ENCODE data around the gene KIF4A.
A peak's percentile ranks its signal among the peaks of the same experiment; 100 is the strongest.
"Not testable (repeated sequence)": the region's sequence is repeated elsewhere in the genome, so short reads cannot be mapped to it uniquely, and the experiment has no call there.

The KIF4A gene

GRCh38 chrX:70289793-70290770, at the start of gene KIF4A, which contains the start of gene PDZD11:
KIF4A (plus strand) TSS chrX:70290104; CDS start chrX:70290459, 355 bp downstream.
PDZD11 (minus strand) TSS chrX:70289927; CDS start chrX:70289341, 586 bp downstream.
- peak; percentile 74 for DNase-seq

GRCh38 chrX:70240751-70241150, 49.2 kb upstream of the KIF4A start:
- DNase-seq = no peak

- DNase-seq = no peak
Observed at GRCh38 chrX:70241501-70241900, 48.4 kb upstream of the KIF4A start.

GRCh38 chrX:70243601-70244000, 46.3 kb upstream of the KIF4A start:
- DNase-seq = not testable (repeated sequence)

GRCh38 chrX:70244881-70245280, 45.0 kb upstream of the KIF4A start:
- DNase-seq = no peak

- no peak for DNase-seq
Observed at GRCh38 chrX:70247252-70247651, 42.7 kb upstream of the KIF4A start.

GRCh38 chrX:70252491-70252890, 37.4 kb upstream of the KIF4A start:
- no peak for DNase-seq

- DNase-seq = no peak
Observed at GRCh38 chrX:70253377-70254062, 36.4 kb upstream of the KIF4A start.

GRCh38 chrX:70254063-70254400, 35.9 kb upstream of the KIF4A start:
- DNase-seq = no peak

- DNase-seq = no peak
Observed at GRCh38 chrX:70254909-70255308, 35.0 kb upstream of the KIF4A start.

- no peak for DNase-seq
Observed at GRCh38 chrX:70255452-70255851, 34.5 kb upstream of the KIF4A start.

GRCh38 chrX:70257423-70258288, 32.2 kb upstream of the KIF4A start:
- no peak for DNase-seq

- DNase-seq = no peak
Observed at GRCh38 chrX:70260104-70260503, 29.8 kb upstream of the KIF4A start, which contains the start of gene P2RY4. P2RY4 (minus strand) TSS chrX:70260204; CDS start chrX:70259624, 580 bp downstream.

GRCh38 chrX:70262952-70263567, 26.8 kb upstream of the KIF4A start:
- DNase-seq = no peak

GRCh38 chrX:70264784-70265183, 25.1 kb upstream of the KIF4A start:
- no peak for DNase-seq

GRCh38 chrX:70268034-70268433, 21.9 kb upstream of the KIF4A start, which contains the start of gene ARR3:
ARR3 (plus strand) TSS chrX:70268334; CDS start chrX:70269386, 1,052 bp downstream.
- DNase-seq = no peak

- not testable (repeated sequence) for DNase-seq
Observed at GRCh38 chrX:70274029-70274428, 15.9 kb upstream of the KIF4A start.

- no peak for DNase-seq
Observed at GRCh38 chrX:70279081-70279480, 10.8 kb upstream of the KIF4A start.

- DNase-seq = no peak
Observed at GRCh38 chrX:70280573-70280972, 9.3 kb upstream of the KIF4A start.

GRCh38 chrX:70281951-70282350, 8.0 kb upstream of the KIF4A start, which contains the start of gene RAB41:
RAB41 (plus strand) TSS chrX:70282172; CDS start chrX:70282218, 46 bp downstream.
- DNase-seq = no peak

GRCh38 chrX:70289168-70289792, 624 bp upstream of the KIF4A start:
- DNase-seq = no peak

- DNase-seq = no peak
Observed at GRCh38 chrX:70292788-70293187, 2.9 kb downstream of the KIF4A start.

All from activated T-cell treated with anti-CD3 and anti-CD28 coated beads, Interleukin-2, amount 50 U/mL, for 1 hour (primary cell).